ENCODE data around the gene LRRC34.

The LRRC34 gene

DNA sequence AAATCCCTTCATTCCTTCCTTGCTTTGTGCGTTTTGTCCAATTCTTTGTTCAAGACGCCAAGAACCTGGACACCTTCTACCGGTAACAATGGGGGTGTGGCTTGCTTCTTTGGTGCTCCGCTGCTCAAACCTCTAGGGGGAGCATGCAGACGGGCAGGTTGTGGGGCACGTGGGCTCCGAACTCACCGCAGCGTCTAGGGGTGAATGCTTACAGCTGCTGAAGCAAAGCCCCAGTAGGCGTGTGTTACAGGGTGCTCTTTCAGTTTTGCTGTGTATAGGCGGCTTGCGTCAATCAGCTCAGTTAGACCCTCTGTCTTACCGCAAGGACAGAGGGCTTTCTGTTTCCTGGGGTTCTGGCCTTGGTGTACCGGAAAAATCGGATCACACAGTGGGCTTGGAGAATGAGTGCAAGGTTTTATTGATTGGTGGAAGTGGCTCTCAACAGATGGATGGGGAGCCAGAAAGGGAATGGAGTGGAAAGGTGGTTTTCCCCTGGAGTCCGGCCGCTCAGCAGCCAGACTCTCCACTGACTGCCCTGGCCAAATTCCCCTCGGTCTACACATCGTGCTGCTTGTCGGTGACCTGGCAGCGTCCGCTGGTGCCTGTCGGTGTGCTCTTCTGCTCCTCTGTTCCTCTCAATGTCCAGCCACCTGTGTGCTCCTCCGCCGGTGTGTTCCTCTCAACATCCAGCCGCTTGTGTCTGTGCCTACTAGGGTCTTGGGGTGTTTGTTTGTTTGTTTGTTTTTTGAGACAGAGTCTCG is 1.2 kb upstream of the LRRC34 start:
- DNase-seq (ENCODE audit: low read depth) = no peak

GRCh38 chr3:169813278-169813677 is 574 bp upstream of the LRRC34 start:
- DNase-seq (ENCODE audit: low read depth) = no peak

- DNase-seq (ENCODE audit: low read depth) = peak; percentile 49
Observed at GRCh38 chr3:169811631-169812331, 923 bp downstream of the LRRC34 start.

DNA sequence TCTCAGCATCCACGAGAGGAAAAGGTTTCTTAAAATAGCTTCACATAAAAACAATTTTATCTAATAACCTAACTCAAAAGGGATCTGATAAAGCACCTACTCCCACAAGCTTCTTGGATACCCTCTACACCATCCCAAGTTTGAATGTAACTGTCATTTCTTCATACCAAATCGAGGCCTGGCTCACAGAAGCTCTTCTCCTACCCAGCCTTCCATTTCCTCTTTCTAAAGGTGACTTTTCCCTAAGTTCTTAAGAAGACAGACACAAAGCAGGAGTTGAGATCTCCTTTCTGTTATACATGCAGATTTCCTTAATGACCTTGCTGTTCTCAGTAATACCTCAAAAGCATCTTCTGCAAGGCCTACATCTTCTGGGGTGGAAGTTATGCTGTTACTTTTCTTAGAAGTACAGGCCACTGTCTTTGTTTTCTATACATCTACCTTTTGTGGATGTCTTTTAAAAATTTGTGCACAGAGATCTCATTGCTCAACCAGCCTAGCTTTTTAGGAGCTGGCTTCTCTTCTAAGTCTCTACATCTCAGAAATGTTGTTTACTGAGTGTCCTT is 3.4 kb downstream of the LRRC34 start:
- no peak for DNase-seq (ENCODE audit: low read depth)

GRCh38 chr3:169804681-169805080 is 8.0 kb downstream of the LRRC34 start:
- DNase-seq (ENCODE audit: low read depth) = no peak

DNA sequence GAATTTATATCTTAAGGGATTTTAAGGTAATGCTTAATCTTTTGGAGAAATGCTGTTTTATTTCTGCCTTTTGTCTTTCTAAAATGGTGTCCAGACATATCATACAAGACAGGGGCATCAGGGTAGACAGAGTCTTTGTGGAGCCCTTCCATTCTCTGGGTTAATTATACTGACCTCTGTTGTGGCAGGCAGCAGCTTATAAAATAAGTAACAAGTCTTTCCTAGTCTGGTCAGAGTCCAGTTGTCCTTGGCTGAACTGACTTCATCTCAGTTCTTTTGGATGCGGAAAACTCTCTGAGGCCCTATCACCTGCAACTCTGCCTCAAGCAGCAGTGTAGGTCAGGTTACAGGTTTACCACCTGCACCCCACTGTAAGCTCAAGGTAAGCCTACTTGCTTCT is 20.3 kb downstream of the LRRC34 start:
- DNase-seq (ENCODE audit: low read depth) = no peak

GRCh38 chr3:169790687-169791429 is 21.8 kb downstream of the LRRC34 start:
- DNase-seq (ENCODE audit: low read depth) = peak; percentile 30

- DNase-seq (ENCODE audit: low read depth) = no peak
Observed at GRCh38 chr3:169790219-169790618, 22.5 kb downstream of the LRRC34 start.

DNA sequence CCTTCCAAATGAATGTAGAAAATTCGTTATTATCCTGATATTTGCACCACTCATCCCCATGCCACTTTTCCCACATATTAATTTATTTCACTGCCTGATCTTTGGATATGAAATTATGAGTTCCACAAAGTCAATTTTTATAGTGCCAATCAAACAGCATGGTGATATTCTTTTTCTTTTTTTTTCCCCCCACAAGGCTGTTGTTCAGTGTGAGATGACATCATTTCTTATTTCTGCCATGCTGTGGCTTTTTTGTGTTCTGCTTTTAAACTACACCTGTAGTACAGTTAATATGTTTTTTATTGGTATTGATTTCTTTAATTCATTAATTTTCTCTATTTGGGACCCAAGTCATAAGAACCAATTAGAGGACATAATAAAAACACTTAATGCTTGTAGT is 24.9 kb downstream of the LRRC34 start:
- no peak for DNase-seq (ENCODE audit: low read depth)

DNA sequence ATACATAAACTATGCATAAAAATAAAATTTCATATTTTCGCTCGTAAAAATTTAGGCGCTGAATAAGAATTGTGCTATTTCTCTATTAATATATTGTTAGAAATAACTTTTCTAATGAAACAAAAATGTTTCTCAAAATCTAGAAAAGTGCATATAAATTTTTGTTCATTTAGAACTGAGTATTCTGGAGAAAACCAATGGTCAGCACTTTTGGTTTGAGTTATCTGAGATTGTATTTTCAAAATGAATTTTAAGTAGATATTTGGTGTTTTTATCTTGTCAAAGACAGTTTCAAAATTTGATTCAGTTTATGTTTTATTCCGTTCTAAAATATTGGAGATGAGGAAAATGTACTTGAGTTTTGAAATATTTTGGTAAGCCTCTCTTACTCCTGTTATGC is 25.6 kb downstream of the LRRC34 start:
- no peak for DNase-seq (ENCODE audit: low read depth)

- no peak for DNase-seq (ENCODE audit: low read depth)
Observed at GRCh38 chr3:169781209-169781855, 31.4 kb downstream of the LRRC34 start.

GRCh38 chr3:169780742-169781141 is 32.0 kb downstream of the LRRC34 start:
- DNase-seq (ENCODE audit: low read depth) = no peak

DNA sequence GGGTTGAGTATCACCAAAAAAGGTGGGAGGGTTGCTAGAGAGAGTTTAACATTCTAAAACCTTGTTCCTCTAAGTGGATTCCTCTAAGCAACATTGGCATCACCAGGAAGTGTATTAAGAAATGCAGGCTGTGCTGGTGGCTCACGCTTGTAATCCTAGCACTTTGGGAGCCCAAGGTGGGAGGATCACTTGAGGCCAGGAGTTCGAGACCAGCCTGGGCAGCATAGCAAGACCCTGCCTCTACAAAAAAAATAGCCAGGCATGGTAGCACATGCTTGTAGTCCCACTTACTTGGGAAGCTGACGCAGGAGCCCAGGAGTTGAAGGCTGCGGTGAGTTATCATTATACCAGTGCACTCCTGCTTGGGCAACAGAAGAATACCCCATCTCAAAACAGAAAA is 34.9 kb downstream of the LRRC34 start:
- DNase-seq (ENCODE audit: low read depth) = no peak

DNA sequence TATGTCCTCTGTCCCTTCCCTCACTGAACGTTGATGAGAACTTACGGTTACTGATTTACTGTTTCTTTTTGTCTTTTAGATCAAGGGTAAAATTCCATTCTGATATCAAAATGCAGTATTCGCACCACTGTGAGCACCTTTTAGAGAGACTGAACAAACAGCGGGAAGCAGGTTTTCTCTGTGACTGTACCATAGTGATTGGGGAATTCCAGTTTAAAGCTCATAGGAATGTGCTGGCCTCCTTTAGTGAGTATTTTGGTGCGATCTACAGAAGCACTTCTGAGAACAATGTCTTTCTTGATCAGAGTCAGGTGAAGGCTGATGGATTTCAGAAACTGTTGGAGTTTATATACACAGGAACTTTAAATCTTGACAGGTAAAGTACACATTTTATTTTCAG is 38.5 kb downstream of the LRRC34 start:
- DNase-seq (ENCODE audit: low read depth) = no peak

DNA sequence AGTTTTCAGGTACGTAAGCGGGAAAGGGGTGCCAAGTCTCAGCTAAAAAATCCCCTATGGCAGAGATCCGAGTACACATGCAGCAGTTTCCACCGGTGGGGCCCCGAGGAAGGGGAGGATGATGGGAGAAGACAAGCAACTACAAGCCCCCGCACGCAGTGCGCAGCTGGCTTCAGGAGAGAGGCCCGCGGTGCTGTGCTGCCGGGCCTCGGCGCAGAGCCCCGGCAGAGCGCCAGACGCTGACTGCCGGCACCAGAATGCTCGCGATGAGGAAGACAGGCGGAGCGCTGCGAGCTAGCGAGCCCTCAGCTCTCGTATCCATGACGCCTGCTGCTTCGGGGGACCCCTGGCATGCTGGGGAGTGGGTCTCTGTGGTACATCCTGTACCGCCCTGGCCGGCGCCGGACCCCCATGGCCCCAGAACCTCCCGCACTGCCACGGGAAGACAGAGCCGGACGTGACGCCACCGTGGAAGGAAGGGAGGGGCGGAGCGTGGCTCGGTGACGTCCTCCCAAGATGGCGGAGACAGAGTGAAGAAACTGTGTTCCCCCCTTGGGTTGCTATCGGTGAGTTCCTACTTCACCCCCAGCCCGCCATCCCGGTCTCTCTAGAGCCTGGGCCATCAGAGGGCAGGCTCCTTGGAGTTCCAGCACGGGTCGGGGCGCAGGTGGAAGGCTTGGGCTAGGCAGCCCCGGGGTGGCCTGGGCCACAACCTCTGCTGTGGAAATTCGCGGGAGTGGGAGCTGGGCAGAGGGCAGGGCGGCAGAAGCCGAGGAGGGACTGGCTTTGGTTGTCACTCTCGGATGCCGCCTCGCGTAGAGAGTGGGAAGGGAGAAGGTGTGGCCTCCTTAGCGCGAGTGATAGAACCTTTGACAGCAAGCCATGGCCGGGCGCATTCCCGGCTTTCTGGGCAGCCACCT is 39.5 kb downstream of the LRRC34 start, which contains the start of gene MYNN:
Gene MYNN (plus strand): TSS at position 500 of the 920 bp plus-strand sequence. CDS start 900 bp downstream, outside the sequence.
- DNase-seq (ENCODE audit: low read depth) = peak; percentile 74

DNA sequence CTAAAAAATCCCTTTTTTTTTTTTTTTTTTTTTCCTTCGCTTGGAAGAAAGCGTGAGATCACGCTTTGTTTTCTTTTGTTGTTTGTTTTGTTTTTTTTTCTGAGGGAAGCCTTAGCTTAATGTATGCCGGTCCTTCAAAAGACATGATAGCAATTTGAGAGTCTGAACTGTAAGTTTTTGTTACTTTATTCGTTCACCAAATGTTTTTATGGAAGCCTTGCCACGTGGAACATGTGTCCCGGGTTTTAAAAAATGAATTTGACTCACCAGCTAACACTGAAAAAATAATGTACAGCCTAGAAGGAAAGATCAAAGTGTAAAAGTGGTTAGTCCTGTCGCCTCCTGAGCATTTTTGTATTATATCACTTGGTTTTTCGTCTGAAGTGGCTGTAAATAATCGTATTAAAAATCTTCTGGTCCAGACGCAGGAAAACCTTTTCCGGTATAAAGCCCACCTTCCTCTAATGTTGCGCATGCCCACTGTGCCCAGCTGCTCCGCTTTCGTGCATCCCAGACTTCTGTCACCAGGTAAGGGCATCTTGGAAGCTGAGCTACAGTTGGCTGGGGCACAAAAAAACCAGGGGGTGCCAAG is 40.3 kb downstream of the LRRC34 start:
- DNase-seq (ENCODE audit: low read depth) = peak; percentile 81

DNA sequence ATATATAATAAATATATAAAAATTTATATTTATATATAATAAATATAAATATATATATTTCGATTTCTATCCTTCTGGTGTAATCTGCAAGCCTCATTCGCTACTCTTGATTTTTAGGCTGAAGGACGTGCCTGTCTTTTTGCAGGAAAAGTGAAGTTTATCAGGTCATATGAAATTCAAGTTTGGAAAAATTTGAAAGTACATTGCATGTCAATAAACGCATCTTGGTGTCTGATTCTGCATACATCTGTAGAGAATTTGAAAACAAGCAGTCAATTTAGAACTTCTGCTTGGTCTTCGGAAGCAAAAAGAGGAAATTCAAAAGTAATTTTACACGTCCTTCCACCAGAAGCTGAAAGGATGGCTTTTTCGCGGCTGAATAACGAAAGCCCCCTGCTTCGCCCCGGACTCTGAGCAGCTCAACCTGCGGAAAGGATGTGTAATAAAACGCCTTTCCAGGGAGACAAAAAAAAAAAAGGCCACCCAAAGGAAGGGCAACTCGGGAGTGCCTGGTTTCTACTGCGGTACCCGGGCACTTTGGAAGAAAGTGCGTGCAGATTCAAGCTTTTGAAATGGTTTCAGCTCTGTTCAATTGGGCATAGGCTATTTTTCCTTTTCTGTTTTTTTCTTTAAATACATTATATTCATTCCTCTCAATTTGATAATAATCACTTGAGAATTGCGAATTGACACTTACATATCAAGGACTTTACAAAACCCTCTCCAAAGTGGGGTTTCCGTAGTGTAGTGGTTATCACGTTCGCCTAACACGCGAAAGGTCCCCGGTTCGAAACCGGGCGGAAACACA is 41.0 kb downstream of the LRRC34 start:
- DNase-seq (ENCODE audit: low read depth) = peak; percentile 86

DNA sequence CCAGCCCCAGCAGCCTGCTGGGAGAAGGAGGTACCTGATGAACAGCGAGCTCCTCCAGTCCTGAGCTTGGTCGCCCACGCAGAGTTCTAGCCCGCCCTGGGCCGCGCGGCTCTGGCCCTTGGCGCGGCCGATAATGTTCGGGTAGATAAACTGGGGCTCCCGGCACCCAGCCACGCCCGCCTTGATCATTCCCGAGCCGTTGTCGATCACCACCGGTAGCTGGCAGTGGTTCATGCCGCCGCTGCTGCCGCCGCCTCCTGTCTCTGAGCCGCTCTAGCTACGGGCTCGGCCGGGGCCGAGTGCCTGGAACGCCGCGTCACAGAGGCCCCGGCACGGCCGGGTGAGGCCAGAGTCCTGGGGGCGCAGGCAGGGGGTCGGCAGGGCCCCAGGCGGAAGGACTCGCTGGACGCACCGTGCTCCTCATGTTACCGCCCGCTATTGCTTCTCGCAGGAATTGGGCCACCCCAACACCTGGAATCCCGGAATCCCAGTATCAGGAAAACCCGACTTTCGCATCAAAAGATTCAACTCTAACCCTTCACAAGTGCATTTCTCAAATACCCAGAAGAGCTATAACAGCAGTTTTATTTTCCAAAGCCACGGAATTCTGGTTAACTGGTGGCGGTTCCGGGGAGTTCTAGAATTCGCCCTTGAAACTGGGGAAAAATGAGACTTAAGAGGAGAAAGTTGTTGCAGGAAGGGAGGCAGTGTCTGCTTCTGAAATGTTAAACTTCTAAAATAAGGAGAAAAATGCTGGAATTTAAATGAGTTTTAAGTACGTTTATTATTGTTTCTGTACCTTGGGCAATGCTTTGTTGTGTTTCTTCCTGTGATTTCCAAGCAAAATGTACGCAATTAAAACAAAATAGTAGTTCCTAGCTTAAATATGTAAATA is 43.2 kb downstream of the LRRC34 start, which contains the start of gene ACTRT3:
Gene ACTRT3 (minus strand): TSS at position 275 of the 895 bp plus-strand sequence. CDS start 41 bp downstream, at position 234.
- DNase-seq (ENCODE audit: low read depth) = no peak
